GM12878 (cell line): ENCODE data around the gene UPK1B. TPM values are rescaled to one million over a fixed set of nuclear protein-coding genes. Genes with fewer than 3 reads are reported as not detected.

Source experiments
- ATAC-seq: fragments of 200-7000 bp; cut with Tn5 transposase; 3 replicates; pipeline ENCODE4 v1.9.1; 2020; ENCODE audit warnings: mild to moderate bottlenecking, moderate library complexity
- BruUV-seq: library from RNA; stranded (reverse); fragments of 400-500 nt; replicated peaks from 2 replicates; lab custom pipeline; 2021; lab: Mats Ljungman, UMichigan
- CTCF ChIA-PET: fragments of 300-600 bp; sonication (Branson Sonifier 250); formaldehyde crosslinking; extraction: SDS; loops from one replicate; lab custom pipeline; 2021; ENCODE audit warnings: inconsistent platforms; lab: Yijun Ruan, JAX
- POLR2A ChIA-PET: fragments of 350-600 bp; formaldehyde crosslinking; extraction: SDS; loops from one replicate; lab custom pipeline; 2021; ENCODE audit warnings: inconsistent platforms; lab: Charles Lee
- RAD21 ChIA-PET: fragments of 300-600 bp; sonication (Branson Sonifier 250); formaldehyde crosslinking; loops from one replicate; lab custom pipeline; 2023; ENCODE audit warnings: antibody characterized with exemption; ENCODE audit not compliant: unreplicated experiment; lab: Charles Lee
- SMC1A ChIA-PET: fragments of 300-600 bp; sonication (Branson Sonifier 250); formaldehyde crosslinking; loops from one replicate; lab custom pipeline; 2023; ENCODE audit not compliant: unreplicated experiment, uncharacterized antibody; lab: Charles Lee
- DNase-seq: peaks from one replicate; pipeline ENCODE4 v3.0.0-alpha.2; 2011; ENCODE audit warnings: low read depth, low spot score
- FAIRE-seq: peaks from 3 replicates; lab custom pipeline; 2011; peaks lifted over from hg19 to GRCh38; lab: Jason Lieb, UNC
- H2AFZ ChIP-seq: 2 replicates; pipeline ENCODE4 v1.6.0; 2011; ENCODE audit warnings: low read depth, low read length, control low read depth; ENCODE audit not compliant: control insufficient read depth
- H3K27ac ChIP-seq: 2 replicates; pipeline ENCODE4 v1.5.1; 2011; ENCODE audit warnings: control low read depth; ENCODE audit not compliant: control insufficient read depth, insufficient read depth
- H3K27me3 ChIP-seq, 2 experiments: replicated peaks in 1 of 2; 2 replicates each; pipeline versions ENCODE4 v1.6.0 to v1.6.1; 2011; ENCODE audit warnings: low read length in 1 of 2; ENCODE audit not compliant: control insufficient read depth in 2 of 2, insufficient read depth in 2 of 2
- H3K36me3 ChIP-seq, 2 experiments: 2 replicates each; pipeline ENCODE4 v1.5.1; 2011; ENCODE audit warnings: low read length in 1 of 2; ENCODE audit not compliant: control insufficient read depth in 2 of 2, insufficient read depth in 2 of 2
- H3K4me1 ChIP-seq: 2 replicates; pipeline ENCODE4 v1.6.1; 2011; ENCODE audit warnings: mild to moderate bottlenecking, low read length, moderate library complexity, mixed read lengths; ENCODE audit not compliant: control insufficient read depth, insufficient read depth
- H3K4me2 ChIP-seq: 2 replicates; pipeline ENCODE4 v1.6.0; 2011; ENCODE audit warnings: control low read depth; ENCODE audit not compliant: control insufficient read depth, insufficient read depth
- H3K4me3 ChIP-seq: fragments of 200-600 bp; sonication (generic); 2 replicates; pipeline ENCODE4 v1.5.1; 2016
- H3K79me2 ChIP-seq: 2 replicates; pipeline ENCODE4 v1.6.0; 2011; ENCODE audit warnings: low read length; ENCODE audit not compliant: control insufficient read depth, insufficient read depth
- H3K9ac ChIP-seq: 2 replicates; pipeline ENCODE4 v1.8.0; 2011; ENCODE audit warnings: low read length, control low read depth, mixed read lengths; ENCODE audit not compliant: control insufficient read depth, insufficient read depth
- H3K9me3 ChIP-seq: replicated peaks from 3 replicates; pipeline ENCODE4 v1.5.1; 2011; ENCODE audit warnings: mild to moderate bottlenecking, low read length; ENCODE audit not compliant: control insufficient read depth, insufficient read depth
- H4K20me1 ChIP-seq: 2 replicates; pipeline ENCODE4 v1.6.0; 2011; ENCODE audit not compliant: control insufficient read depth, insufficient read depth
- RELA ChIP-seq: fragments of 450-650 bp; IDR thresholded peaks from 2 replicates; pipeline ENCODE4 v1.8.0; 2014; ENCODE audit warnings: borderline replicate concordance; ENCODE audit not compliant: partially characterized antibody
- SPI1 ChIP-seq: IDR thresholded peaks from 2 replicates; pipeline ENCODE4 v1.6.1; 2011; ENCODE audit warnings: low read depth, mild to moderate bottlenecking, low read length, moderate library complexity, borderline replicate concordance; ENCODE audit not compliant: insufficient read depth
- ZSCAN29 ChIP-seq: fragments of 450-650 bp; IDR thresholded peaks from 2 replicates; pipeline ENCODE4 v1.6.1; 2017; ENCODE audit warnings: mild to moderate bottlenecking, moderate library complexity
- WGBS: methylation state at CpG from one replicate; pipeline ENCODE4 v1.1.6; 2016; ENCODE audit warnings: low lambda C conversion rate; ENCODE audit not compliant: insufficient replicate concordance, insufficient coverage; ENCODE audit errors: missing lambda C conversion rate; 5-methylcytosine and 5-hydroxymethylcytosine counted together
- in situ Hi-C: fragments of 300-500 bp; cut with MboI; formaldehyde crosslinking; loops from 9 replicates; pipeline ENCODE4 v1.14.3; 2018; ENCODE audit warnings: mixed read lengths
- intact Hi-C: fragments of 100-400 bp; cut with micrococcal nuclease; formaldehyde crosslinking; loops from one replicate; pipeline ENCODE4 v1.14.2; 2022; ENCODE audit not compliant: unreplicated experiment
- polyA plus RNA-seq, 11 experiments: library from polyadenylated mRNA; depleted of rRNA in 4 of 11; unstranded in 6 of 11; stranded (reverse) in 5 of 11; fragments of >200 nt; fragmentation: Nextera tagmentation in 4 of 11; fragmentation: Illumina TruSeq in 1 of 11; extraction: Ambion mirVana in 4 of 11; extraction: Trizol in 1 of 11; gene quantifications; 1 replicate in 1 of 11; 2 replicates in 10 of 11; pipeline versions ENCODE4 v1.2.1 to v1.2.3, GENCODE V29; 2011 to 2016; ENCODE audit warnings: inconsistent platforms in 2 of 11, missing spikeins in 2 of 11, low read depth in 1 of 11
- total RNA-seq, 4 experiments: library from RNA; depleted of rRNA in 3 of 4; stranded (reverse); fragments of >200 nt in 3 of 4; fragmentation: Illumina TruSeq in 1 of 4; extraction: Trizol in 1 of 4; gene quantifications; 2 replicates each; pipeline versions ENCODE4 v1.2.1 to v1.2.3, GENCODE V29; 2013 to 2021
- TF ChIP-seq, protein P1 (sequence below): IDR thresholded peaks from 2 replicates; pipeline ENCODE4 v1.6.1; 2011; ENCODE audit warnings: low read depth, low read length, improper control_type of control experiment, borderline replicate concordance
- TF ChIP-seq, protein P2 (sequence below): fragments of 450-650 bp; IDR thresholded peaks from 2 replicates; pipeline ENCODE4 v1.6.1; 2017; ENCODE audit warnings: mild to moderate bottlenecking, moderate library complexity

Gene UPK1B
- total and polyA plus RNA-seq, 10 of the 15 experiments (the other 5 are each of a cell fraction or from before 2014, with no cell fraction given): not detected

DNA sequence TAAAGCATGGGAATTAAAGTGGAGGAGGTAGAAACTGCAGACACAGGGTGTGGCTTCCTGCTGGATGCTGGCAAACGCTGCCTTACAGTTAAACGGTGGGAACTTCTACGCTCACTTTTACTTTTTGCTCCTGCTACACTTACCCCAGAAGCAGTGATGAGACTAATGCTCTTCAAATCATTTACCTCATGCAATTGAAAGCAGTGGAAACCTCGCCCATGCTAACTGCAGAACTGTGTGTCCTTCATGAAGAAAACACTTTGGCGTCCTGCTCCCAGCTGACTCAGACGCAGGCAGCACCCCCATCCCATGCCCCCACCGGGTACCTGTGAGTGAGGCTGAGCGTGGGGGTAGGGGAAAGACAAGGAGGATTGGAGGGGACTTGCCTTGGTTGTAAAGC is 31.8 kb downstream of the UPK1B start:
- FAIRE-seq: no peak
- BruUV-seq: no TSS peak
- in situ Hi-C loops: no loop called here
- no peak overlapping the region for H3K4me2 ChIP-seq
- TF ChIP-seq, protein P1, sequence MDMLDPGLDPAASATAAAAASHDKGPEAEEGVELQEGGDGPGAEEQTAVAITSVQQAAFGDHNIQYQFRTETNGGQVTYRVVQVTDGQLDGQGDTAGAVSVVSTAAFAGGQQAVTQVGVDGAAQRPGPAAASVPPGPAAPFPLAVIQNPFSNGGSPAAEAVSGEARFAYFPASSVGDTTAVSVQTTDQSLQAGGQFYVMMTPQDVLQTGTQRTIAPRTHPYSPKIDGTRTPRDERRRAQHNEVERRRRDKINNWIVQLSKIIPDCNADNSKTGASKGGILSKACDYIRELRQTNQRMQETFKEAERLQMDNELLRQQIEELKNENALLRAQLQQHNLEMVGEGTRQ: no peak
- TF ChIP-seq RELA (no peak), ZSCAN29 (no peak)
- intact Hi-C loops: no loop called here
- RAD21 ChIA-PET: no interaction called here
- no peak overlapping the region for H3K9ac ChIP-seq
- SMC1A ChIA-PET: no interaction called here
- H3K9me3 ChIP-seq: no peaks in the 10 kb centered on the region
- H3K4me1 ChIP-seq: peaks cover 13% of the 10 kb centered on the region; the same call in 1 of the 2 replicates
- DNase-seq: no peak
- no peak overlapping the region for H3K4me3 ChIP-seq
- WGBS: 68% methylated on average over 8 of the region's 8 CpGs
- no peaks in the 10 kb centered on the region for H4K20me1 ChIP-seq
- H3K79me2 ChIP-seq: no peaks in the 10 kb centered on the region
- peaks cover 0 to 2% of the 10 kb centered on the region in 2 experiments; a peak in 2 of 4 replicates for H3K36me3 ChIP-seq
- CTCF ChIA-PET: no interaction called here
- no peak overlapping the region for H3K27ac ChIP-seq
- ATAC-seq: no peak
- no peaks in the 10 kb centered on the region for H3K27me3 ChIP-seq
- H2AFZ ChIP-seq: no peak overlapping the region
- POLR2A ChIA-PET: no interaction called here

DNA sequence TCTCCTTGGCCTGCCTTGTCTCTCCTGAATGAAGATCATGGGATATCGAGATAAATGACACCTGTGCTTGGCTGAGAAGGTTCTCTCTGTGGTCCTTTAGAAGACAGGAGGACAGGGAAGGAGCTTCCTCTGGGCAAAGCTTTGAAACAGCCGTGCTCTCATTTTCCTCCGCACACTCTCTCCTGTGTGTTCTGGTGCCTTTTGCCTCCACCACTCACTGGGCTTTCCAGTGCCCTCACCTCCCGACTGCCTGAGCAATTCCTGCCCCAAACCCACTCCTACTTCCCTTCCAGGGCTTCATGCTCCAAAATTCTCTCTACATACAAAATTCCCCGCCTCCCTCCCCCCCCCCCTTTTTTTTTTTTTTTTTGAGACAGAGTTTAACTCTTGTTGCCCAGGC is 32.3 kb downstream of the UPK1B start:
- intact Hi-C loops: no loop called here
- no peak overlapping the region for H3K9ac ChIP-seq
- in situ Hi-C loops: no loop called here
- ChIA-PET SMC1A (no interaction called here), CTCF (no interaction called here), RAD21 (no interaction called here)
- H3K4me1 ChIP-seq: peaks cover 13% of the 10 kb centered on the region; the same call in 1 of the 2 replicates
- FAIRE-seq (no peak), DNase-seq (no peak), ATAC-seq (no peak)
- no peaks in the 10 kb centered on the region for H3K79me2 ChIP-seq
- H3K4me2 ChIP-seq: no peak overlapping the region
- WGBS: 65% methylated on average over 4 of the region's 5 CpGs
- no peak for TF ChIP-seq SPI1
- TF ChIP-seq, protein P2, sequence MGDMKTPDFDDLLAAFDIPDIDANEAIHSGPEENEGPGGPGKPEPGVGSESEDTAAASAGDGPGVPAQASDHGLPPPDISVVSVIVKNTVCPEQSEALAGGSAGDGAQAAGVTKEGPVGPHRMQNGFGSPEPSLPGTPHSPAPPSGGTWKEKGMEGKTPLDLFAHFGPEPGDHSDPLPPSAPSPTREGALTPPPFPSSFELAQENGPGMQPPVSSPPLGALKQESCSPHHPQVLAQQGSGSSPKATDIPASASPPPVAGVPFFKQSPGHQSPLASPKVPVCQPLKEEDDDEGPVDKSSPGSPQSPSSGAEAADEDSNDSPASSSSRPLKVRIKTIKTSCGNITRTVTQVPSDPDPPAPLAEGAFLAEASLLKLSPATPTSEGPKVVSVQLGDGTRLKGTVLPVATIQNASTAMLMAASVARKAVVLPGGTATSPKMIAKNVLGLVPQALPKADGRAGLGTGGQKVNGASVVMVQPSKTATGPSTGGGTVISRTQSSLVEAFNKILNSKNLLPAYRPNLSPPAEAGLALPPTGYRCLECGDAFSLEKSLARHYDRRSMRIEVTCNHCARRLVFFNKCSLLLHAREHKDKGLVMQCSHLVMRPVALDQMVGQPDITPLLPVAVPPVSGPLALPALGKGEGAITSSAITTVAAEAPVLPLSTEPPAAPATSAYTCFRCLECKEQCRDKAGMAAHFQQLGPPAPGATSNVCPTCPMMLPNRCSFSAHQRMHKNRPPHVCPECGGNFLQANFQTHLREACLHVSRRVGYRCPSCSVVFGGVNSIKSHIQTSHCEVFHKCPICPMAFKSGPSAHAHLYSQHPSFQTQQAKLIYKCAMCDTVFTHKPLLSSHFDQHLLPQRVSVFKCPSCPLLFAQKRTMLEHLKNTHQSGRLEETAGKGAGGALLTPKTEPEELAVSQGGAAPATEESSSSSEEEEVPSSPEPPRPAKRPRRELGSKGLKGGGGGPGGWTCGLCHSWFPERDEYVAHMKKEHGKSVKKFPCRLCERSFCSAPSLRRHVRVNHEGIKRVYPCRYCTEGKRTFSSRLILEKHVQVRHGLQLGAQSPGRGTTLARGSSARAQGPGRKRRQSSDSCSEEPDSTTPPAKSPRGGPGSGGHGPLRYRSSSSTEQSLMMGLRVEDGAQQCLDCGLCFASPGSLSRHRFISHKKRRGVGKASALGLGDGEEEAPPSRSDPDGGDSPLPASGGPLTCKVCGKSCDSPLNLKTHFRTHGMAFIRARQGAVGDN: no peak
- TF ChIP-seq, all 136 proteins: peak for 0
- BruUV-seq: no TSS peak
- H4K20me1 ChIP-seq: no peaks in the 10 kb centered on the region
- H3K4me3 ChIP-seq: no peak overlapping the region
- peaks cover 0 to 2% of the 10 kb centered on the region in 2 experiments; a peak in 2 of 4 replicates for H3K36me3 ChIP-seq
- H2AFZ ChIP-seq: no peak overlapping the region
- H3K27ac ChIP-seq: no peak overlapping the region
- no peaks in the 10 kb centered on the region for H3K27me3 ChIP-seq
- POLR2A ChIA-PET: no interaction called here
- H3K9me3 ChIP-seq: no peaks in the 10 kb centered on the region
